Choroid plexus epithelial cell (primary cell): ENCODE data around the gene PPDPF.

ENCODE experiments used
- DNase-seq: peaks from one replicate; pipeline ENCODE4 v3.0.0-alpha.2; 2010; ENCODE audit warnings: low read depth
- H3K4me3 ChIP-seq: 2 replicates; pipeline ENCODE4 v1.5.1; 2011; ENCODE audit warnings: low read depth, mild to moderate bottlenecking, control low read depth, low read length, moderate library complexity
- CTCF ChIP-seq: conservative IDR thresholded peaks from 2 replicates; pipeline ENCODE4 v1.5.1; 2011; ENCODE audit warnings: low read depth, mild to moderate bottlenecking, control low read depth, inconsistent platforms, low read length, moderate library complexity

Gene PPDPF

GRCh38 chr20:63520504-63520933 lies at the start of gene PPDPF:
Gene PPDPF, plus strand, starts transcription at chr20:63520765. Its CDS starts 544 bp downstream, at chr20:63521309.
- H3K4me3 ChIP-seq = peak within 1 kb of the TSS; percentile 82
- no peak for TF ChIP-seq CTCF
- peak; percentile 84 for DNase-seq

- no peak overlapping the region for H3K4me3 ChIP-seq
- DNase-seq = no peak
- TF ChIP-seq CTCF = no peak
These were observed 49.4 kb upstream of the PPDPF start for GRCh38 chr20:63471002-63471716.

GRCh38 chr20:63471717-63471980 lies 48.9 kb upstream of the PPDPF start:
- no peak for DNase-seq
- no peak overlapping the region for H3K4me3 ChIP-seq
- no peak for TF ChIP-seq CTCF

GRCh38 chr20:63471981-63472831 lies 48.4 kb upstream of the PPDPF start, which contains the start of gene KCNQ2:
Gene KCNQ2, minus strand, starts transcription at chr20:63472655. Its CDS starts 192 bp downstream, at chr20:63472463.
- no peak for TF ChIP-seq CTCF
- H3K4me3 ChIP-seq = no peak within 1 kb of the TSS

GRCh38 chr20:63472862-63473390 lies 47.6 kb upstream of the PPDPF start:
- TF ChIP-seq CTCF = no peak
- H3K4me3 ChIP-seq = no peak overlapping the region

More at GRCh38 chr20:63471981-63472831, 48.4 kb upstream of the PPDPF start, which contains the start of gene KCNQ2:
- no peak for DNase-seq

GRCh38 chr20:63473555-63474449 lies 46.8 kb upstream of the PPDPF start:
- DNase-seq = no peak
- no peak overlapping the region for H3K4me3 ChIP-seq
- TF ChIP-seq CTCF = no peak

More at GRCh38 chr20:63472862-63473390, 47.6 kb upstream of the PPDPF start:
- no peak for DNase-seq
